HK-2 (cell line): ENCODE results near the gene XRN2.

Source experiments
- DNase-seq: peaks from one replicate; pipeline ENCODE4 v3.0.0-alpha.2; 2018; ENCODE audit not compliant: unreplicated experiment

XRN2 gene

DNA sequence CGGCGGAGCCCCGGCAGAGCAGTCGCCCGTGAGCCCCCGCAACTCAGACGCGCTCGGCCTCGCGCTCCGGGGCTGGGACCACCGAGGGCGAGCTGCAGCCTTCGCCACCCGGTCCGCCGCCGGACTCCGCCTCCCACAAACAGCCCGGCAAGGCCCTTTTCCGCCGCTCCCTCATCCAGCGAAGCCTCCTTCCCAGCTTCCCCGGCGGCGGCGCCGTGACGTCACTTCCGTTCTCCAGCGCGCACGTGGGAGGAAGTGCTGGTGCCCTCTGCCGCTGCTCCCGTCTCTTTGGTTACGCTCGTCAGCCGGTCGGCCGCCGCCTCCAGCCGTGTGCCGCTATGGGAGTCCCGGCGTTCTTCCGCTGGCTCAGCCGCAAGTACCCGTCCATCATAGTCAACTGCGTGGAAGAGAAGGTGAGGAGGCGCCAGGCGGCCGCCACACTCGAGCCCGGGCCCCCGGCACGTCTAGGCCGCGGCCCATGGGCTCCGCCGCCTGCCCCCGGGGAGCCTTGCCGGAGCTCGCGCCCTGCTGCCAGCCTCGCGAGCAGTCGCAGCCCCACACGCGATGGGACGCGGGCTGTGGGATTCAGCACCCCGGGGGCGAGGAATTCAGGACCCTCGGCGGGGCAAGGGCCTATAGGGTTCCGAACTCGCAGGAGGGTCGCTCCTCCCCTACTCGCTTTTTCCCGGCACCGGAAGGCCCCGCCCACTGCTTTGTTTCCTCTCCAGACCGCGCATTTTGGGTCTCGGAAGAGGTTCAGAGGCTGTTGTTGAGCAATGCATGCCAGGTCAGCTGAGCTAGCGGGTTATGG is at the start of gene XRN2:
XRN2 (plus strand) TSS at position 271 of the 811 bp plus-strand sequence; CDS start at position 339, 68 bp downstream.
- peak; percentile 98 for DNase-seq

DNA sequence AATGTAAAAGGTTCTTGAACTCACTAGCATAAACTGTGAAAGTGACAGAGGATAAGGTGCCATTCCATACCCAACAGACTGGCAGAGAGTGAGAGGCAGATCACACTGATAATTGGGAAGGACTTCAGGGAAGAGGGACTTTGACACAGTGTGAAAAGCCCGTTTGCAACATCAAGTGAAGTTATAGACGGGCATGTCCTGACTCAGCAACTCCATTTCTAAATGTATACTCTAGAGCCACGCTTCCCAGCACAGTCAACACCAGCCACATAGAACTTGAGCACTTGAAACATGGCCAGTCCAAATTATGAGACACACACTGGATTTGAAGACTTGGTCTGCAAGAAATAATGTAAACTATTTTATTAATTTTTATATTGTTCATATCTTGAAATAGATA is 45.9 kb upstream of the XRN2 start:
- no peak for DNase-seq

DNA sequence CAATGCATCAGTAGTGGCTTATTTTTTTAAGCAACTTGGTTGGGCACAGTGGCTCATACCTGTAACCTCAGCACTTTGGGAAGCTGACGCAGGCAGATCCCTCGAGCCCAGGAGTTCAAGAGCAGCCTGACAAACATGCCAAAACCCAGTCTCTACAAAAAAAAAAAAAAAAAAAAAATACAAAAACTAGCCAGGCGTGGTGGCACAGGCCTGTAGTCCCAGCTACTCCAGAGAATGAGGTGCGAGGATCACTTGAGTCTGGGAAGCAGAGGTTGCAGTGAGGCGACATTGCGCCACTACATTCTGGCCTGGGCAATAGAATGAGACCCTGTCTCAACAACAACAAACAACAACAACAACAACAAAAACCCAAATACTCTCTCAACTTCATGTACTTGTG is 44.7 kb upstream of the XRN2 start:
- DNase-seq: no peak

GRCh38 chr20:21259346-21259745 is 43.8 kb upstream of the XRN2 start:
- no peak for DNase-seq

GRCh38 chr20:21262812-21263211 is 40.3 kb upstream of the XRN2 start:
- no peak for DNase-seq

GRCh38 chr20:21265261-21266190 is 37.6 kb upstream of the XRN2 start:
- DNase-seq: no peak

GRCh38 chr20:21266191-21266536 is 37.0 kb upstream of the XRN2 start:
- DNase-seq: no peak

DNA sequence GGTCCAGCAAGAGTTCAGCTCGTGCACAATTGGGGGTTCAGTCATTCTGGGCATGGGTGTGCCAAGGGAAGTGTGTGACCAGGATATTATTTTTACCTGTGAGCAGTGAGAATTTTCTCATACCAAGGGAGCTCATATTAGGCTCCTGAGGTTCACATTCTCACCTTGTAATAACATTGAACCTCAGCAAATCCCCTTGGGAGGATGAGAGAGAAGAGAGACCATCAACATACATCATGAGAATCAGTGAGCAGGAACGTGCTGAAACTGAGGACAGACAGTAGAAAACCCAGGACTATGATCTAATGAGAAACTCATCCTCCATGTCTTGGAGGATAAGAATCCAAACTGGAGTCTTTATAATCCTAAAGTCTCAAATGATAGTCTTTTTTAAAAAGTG is 33.4 kb upstream of the XRN2 start:
- DNase-seq: no peak

DNA sequence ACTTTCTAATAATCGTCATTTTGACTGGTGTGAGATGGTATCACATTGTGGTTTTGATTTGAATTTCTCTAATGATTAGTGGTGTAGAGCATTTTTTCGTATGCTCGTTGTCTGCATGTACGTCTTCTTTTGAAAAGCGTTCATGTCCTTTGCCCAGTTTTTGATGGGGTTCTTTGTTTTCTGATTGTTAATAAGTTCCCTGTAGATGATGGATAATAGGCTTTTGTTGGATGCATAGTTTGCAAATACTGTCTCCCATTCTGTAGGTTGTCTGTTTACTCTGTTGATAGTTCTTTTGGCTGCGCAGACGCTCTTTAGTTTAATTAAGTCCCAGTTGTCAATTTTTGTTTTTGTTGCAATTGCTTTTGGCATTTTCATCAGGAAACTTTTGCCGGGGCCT is 32.3 kb upstream of the XRN2 start:
- no peak for DNase-seq

DNA sequence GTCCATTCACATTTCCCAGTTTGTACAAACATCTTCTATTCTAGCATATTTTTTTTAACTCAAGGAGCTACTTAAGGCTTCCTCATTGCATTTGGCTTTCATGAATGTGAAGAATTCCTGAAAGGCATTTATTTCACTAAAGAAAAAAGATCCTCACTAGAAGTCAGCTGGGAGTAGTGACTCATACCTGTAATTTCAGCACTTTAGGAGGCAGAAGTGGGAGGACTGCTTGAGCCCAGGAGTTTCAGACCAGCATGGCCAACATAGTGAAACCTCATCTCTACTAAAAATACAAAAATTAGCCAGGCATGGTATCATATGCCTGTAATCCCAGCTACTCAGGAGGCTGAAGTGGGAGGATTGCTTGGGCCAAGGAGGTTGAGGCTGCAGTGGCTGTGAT is 30.9 kb upstream of the XRN2 start:
- DNase-seq: no peak

DNA sequence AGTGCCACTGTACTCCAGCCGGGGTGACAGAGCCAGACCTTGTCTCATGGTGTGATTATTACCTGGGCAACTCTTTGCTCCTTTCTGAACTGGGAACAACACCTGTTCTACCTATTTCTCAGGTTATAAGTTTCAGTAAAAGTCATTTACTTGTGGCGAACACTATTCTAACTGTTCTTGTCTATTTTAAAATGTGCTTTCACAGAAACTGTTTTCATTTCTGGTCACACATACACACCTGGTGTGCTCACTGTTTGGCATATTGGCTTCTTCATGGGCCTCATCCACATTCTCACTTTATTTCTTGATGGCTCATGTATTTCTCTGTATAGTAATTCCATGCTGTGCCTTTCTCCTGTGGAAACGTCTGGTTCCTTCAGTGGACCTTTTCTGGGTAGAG is 30.5 kb upstream of the XRN2 start:
- DNase-seq: no peak

- no peak for DNase-seq
Measured at GRCh38 chr20:21273755-21274386, 29.3 kb upstream of the XRN2 start.

GRCh38 chr20:21278829-21279228 is 24.3 kb upstream of the XRN2 start:
- no peak for DNase-seq

GRCh38 chr20:21279706-21280521 is 23.2 kb upstream of the XRN2 start:
- DNase-seq: no peak

GRCh38 chr20:21280522-21281016 is 22.6 kb upstream of the XRN2 start:
- DNase-seq: no peak

GRCh38 chr20:21286775-21287174 is 16.4 kb upstream of the XRN2 start:
- no peak for DNase-seq

DNA sequence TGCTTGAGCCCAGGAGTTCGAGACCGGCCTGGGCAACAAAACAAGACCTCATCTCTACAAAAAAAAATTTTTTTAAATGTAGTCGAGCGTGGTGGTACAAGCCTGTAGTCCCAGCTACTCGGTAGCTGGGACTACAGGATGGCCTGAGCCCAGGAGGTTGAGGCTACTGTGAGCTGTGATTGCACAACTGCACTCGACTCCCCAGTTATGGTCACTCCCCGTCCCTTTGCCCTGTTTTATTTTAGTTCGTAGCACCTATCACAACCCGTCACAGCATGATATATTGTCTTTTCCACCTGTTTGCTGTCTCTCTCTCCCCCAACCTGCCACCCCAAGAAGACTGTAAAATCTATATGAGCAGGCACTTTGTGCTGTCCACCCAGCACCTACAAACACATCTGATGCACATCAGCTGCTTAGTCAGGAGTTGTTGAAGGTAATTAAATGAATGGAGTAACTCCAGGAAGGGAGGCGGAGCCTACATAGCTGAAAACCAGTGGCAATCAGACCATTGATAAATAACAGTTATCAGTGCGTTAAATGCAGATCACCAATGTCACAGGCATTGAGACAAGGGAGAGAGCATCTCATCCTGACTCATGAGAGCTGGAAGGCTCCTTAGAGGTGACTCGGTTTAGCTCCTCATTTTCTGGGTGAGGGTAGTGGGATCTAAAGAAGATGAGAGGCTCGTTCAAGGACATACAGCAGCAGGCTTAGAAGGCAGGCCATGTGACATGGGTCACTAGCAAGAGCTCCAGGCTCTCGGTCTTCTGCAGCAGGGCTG is 14.4 kb upstream of the XRN2 start:
- DNase-seq: no peak

DNA sequence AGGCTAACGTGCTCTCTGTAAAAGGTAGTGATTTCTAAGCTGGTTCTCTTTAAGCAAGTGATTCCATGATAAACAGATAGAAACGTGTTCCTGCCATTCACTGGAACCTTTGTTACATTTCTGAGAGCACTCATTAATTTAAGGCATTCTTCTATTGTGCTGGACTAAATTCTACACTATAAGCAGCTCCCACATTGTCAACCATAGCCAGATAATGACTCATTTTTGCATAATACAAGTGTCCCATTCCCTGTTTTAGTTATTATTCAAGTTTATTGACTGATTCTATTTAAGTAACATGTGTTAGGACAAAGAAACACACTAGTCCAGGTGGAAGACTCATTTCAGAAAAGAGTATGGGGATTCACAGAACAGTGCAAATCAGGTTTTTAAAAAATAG is 13.5 kb upstream of the XRN2 start:
- no peak for DNase-seq

DNA sequence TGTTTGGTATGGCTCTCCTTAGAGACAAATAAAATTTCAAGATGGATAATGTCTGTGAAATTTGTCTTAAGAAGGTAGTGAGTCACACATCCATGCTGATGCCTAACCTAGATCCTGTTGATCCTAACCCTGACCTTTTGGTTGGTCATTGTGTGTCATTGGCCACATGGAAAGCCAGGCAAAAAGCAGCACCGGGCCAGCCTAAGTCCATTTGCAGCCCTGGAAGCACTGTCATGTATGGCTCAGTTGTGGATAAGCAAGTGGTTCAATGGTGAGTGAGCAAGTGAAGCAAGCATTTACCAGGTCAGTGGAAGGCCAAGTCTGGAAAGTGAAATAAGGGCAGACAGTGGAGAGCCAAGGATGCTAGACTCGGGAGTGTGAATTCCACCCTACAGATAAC is 12.1 kb upstream of the XRN2 start:
- DNase-seq: no peak

DNA sequence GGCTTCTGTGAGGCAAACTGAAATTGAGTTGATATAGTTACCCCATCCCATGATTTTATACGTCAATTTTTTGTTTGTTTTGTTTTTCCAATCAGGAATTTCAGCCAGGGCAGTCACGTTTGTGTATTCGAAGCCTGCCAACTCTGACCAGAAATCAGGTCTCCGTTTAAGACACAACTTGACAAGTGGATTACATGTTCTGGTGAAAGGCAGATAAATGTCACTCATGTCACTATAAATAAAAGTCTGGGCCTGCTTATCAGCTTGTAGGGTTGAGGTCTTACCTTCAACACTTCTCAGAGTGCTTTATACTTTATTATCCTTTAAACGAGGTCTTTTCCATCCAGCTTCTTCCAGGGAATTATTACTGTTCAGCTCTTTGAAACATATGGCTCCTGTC is 8.4 kb upstream of the XRN2 start:
- no peak for DNase-seq
